Lung (tissue), 12 donors: ENCODE results near the gene DCAF8. TPM values are rescaled to one million over a fixed set of nuclear protein-coding genes. Genes with fewer than 3 reads are reported as not detected.

Source experiments
- ATAC-seq: fragments of 200-7000 bp; cut with Tn5 transposase; one replicate; pipeline ENCODE4 v1.9.1; 2020; ENCODE audit warnings: moderate number of reproducible peaks; ENCODE audit not compliant: insufficient read depth, low FRiP score
- DNase-seq, 3 donors: peaks; one replicate each; pipeline ENCODE4 v3.0.0-alpha.2; 2013 to 2017
- H3K27ac ChIP-seq, 2 donors: one replicate each; pipeline ENCODE4 v1.5.1; 2013; ENCODE audit warnings: mild to moderate bottlenecking in 2 of 2, moderate library complexity in 2 of 2, control low read depth in 1 of 2, inconsistent platforms in 1 of 2, low read depth in 1 of 2, low read length in 1 of 2
- H3K27me3 ChIP-seq, 3 donors: one replicate each; pipeline ENCODE4 v1.5.1; 2013; ENCODE audit warnings: low read length in 2 of 3; ENCODE audit not compliant: control insufficient read depth in 3 of 3, insufficient read depth in 3 of 3
- H3K36me3 ChIP-seq, 4 donors: one replicate each; pipeline ENCODE4 v1.5.1; 2013; ENCODE audit warnings: low read length in 4 of 4, mild to moderate bottlenecking in 1 of 4, moderate library complexity in 1 of 4; ENCODE audit not compliant: control insufficient read depth in 4 of 4, insufficient read depth in 4 of 4
- H3K4me1 ChIP-seq, 5 donors: one replicate each; pipeline ENCODE4 v1.5.1; 2013; ENCODE audit warnings: low read length in 5 of 5, mild to moderate bottlenecking in 2 of 5, moderate library complexity in 1 of 5; ENCODE audit not compliant: control insufficient read depth in 5 of 5, insufficient read depth in 5 of 5
- H3K4me3 ChIP-seq: one replicate; pipeline ENCODE4 v1.5.1; 2013; ENCODE audit warnings: mild to moderate bottlenecking, control low read depth, moderate library complexity
- H3K9ac ChIP-seq, 2 donors: one replicate each; pipeline ENCODE4 v1.5.1; 2013; ENCODE audit warnings: low read length in 2 of 2, control low read depth in 1 of 2; ENCODE audit not compliant: insufficient read depth in 1 of 2
- H3K9me3 ChIP-seq, 4 donors: one replicate each; pipeline ENCODE4 v1.5.1; 2013; ENCODE audit warnings: low read length in 3 of 4, mild to moderate bottlenecking in 1 of 4, moderate library complexity in 1 of 4; ENCODE audit not compliant: control insufficient read depth in 4 of 4, insufficient read depth in 3 of 4
- WGBS, 2 donors: extraction: QIAGEN DNeasy Blood & Tissue Kit; methylation state at CpG; one replicate each; pipeline ENCODE4 v1.1.7; 2013; 5-methylcytosine and 5-hydroxymethylcytosine counted together
- polyA plus RNA-seq, 2 donors: library from polyadenylated mRNA; stranded (reverse); fragments of 200-250 nt; gene quantifications; one replicate each; pipeline ENCODE4 v1.2.1, GENCODE V29; 2013
- total RNA-seq, 2 donors: library from RNA; depleted of rRNA in 1 of 2; stranded (reverse); fragments of >200 nt in 1 of 2; gene quantifications; one replicate each; pipeline ENCODE4 v1.2.1, GENCODE V29; 2014 to 2021
- TF ChIP-seq, protein P1 (sequence below): IDR thresholded peaks from 2 replicates; pipeline ENCODE4 v1.5.1; 2012; ENCODE audit warnings: mild to moderate bottlenecking; ENCODE audit errors: control extremely low read depth, extremely low read depth
- donor health status: control.
- donor health status: control.
- donor health status: Bipolar disorder and iron deficiency.
- donor health status: healthy.
- donor health status: DM: yes; HTN: yes; CAD: no.

The DCAF8 gene
- total and polyA plus RNA-seq, 4 donors, result 64.0 to 207 (median 88.1) TPM

DNA sequence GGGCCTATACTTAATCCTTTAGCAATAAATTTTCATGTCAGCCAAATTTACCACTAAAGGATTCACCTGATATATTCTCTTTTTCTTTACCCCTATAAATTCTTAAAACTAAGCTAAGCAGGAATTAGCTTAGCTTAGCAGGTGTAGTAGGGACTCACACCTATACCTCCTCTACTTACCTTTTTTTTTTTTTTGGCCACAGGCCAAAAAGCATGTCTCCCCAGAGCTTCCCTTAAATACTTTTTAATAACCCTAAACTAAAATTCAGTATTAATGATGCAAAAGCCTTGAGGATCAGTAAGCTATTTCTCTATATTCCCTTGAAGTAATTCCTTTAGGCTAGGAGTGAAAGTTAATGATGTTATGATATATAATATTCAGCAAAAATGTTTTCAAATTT, 33.9 kb downstream of the DCAF8 start:
- Histone ChIP-seq H3K36me3 (peaks cover 33 to 74% (median 46%) of the 10 kb centered on the region in 4 donors), H3K9ac (no peak overlapping the region), H3K4me1 (no peaks in the 10 kb centered on the region), H3K9me3 (no peaks in the 10 kb centered on the region), H3K27me3 (no peaks in the 10 kb centered on the region), H3K27ac (no peak overlapping the region), H3K4me3 (no peak overlapping the region)
- DNase-seq, result no peak
- TF ChIP-seq, protein P1, sequence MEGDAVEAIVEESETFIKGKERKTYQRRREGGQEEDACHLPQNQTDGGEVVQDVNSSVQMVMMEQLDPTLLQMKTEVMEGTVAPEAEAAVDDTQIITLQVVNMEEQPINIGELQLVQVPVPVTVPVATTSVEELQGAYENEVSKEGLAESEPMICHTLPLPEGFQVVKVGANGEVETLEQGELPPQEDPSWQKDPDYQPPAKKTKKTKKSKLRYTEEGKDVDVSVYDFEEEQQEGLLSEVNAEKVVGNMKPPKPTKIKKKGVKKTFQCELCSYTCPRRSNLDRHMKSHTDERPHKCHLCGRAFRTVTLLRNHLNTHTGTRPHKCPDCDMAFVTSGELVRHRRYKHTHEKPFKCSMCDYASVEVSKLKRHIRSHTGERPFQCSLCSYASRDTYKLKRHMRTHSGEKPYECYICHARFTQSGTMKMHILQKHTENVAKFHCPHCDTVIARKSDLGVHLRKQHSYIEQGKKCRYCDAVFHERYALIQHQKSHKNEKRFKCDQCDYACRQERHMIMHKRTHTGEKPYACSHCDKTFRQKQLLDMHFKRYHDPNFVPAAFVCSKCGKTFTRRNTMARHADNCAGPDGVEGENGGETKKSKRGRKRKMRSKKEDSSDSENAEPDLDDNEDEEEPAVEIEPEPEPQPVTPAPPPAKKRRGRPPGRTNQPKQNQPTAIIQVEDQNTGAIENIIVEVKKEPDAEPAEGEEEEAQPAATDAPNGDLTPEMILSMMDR, result no peak
- ATAC-seq, result no peak

DNA sequence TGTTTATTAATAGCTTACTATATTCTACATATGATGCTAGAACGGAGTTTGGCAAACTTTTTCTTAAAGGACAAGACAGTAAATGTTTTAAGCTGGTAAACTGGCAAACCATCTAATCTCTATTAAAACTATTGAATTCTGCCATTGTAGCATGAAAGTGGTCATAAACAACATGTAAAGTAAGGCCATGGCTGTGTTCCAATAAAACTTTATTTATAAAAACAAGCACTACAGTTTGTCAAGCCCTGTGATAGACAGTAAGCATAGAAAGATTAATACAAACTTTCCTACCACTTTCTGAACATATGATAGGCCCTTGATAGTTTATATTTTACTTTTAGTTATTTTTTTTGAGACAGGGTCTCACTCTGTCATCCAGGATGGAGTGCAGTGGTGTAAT, 34.8 kb downstream of the DCAF8 start:
- 83 to 93% methylated on average over 1 of the region's 1 CpG for WGBS, 2 donors
- no peak overlapping the region for H3K27ac ChIP-seq
- ATAC-seq (no peak), DNase-seq (no peak)
- no peak overlapping the region for H3K4me3 ChIP-seq
- H3K9ac ChIP-seq, result no peak overlapping the region
- H3K27me3 ChIP-seq, result no peaks in the 10 kb centered on the region
- TF ChIP-seq, protein P1, result no peak
- H3K9me3 ChIP-seq, result no peaks in the 10 kb centered on the region
- peaks cover 35 to 82% (median 53%) of the 10 kb centered on the region in 4 donors for H3K36me3 ChIP-seq
- no peaks in the 10 kb centered on the region for H3K4me1 ChIP-seq

DNA sequence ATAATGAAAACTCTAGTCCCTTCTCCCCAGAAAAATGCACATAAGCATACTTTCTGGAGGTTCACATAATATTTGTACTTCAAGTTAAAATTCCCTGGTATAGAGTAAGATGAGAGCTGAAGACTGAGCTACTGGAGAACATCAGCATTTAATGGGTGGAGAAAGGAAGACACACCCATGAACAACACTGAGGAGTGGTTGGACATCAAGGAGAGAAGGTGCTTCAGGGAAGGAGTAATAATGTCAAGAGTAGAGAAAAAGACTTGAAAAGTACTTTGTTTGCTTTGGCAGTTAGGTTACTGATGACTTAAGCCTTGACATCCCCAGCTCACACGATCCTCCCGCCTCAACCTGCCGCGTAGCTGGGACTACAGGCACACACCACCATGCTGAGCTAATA, 35.3 kb downstream of the DCAF8 start:
- Histone ChIP-seq H3K36me3 (peaks cover 37 to 86% (median 56%) of the 10 kb centered on the region in 4 donors), H3K27me3 (no peaks in the 10 kb centered on the region), H3K9ac (no peak overlapping the region), H3K9me3 (no peaks in the 10 kb centered on the region), H3K4me3 (no peak overlapping the region), H3K4me1 (no peaks in the 10 kb centered on the region), H3K27ac (no peak overlapping the region)
- TF ChIP-seq, protein P1, result no peak
- peak; percentile 58 for ATAC-seq
- WGBS, 2 donors, result 78 to 86% methylated on average over 4 of the region's 4 CpGs
- no peak for DNase-seq

DNA sequence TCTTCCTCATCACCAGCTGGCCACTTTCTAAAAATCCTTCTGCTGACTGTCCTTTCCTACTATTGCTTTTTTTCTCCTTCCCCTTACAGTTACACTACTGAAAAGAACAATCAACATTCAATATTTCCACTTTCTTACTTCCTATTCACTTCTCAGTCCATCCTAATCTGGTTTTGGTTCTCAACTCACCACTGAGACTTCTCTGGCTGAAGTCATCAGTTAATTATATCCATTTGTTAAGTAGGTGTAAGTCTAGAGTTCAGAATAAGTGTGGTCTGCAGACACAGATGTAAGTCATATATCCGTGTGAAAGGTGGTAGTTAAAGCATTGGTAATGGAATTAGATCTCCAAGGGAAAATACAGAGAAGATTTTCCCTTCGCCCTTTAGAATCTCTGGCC, 35.7 kb downstream of the DCAF8 start:
- Histone ChIP-seq H3K4me3 (no peak overlapping the region), H3K36me3 (peaks cover 39 to 87% (median 54%) of the 10 kb centered on the region in 4 donors), H3K4me1 (no peaks in the 10 kb centered on the region), H3K9ac (no peak overlapping the region), H3K27me3 (no peaks in the 10 kb centered on the region), H3K9me3 (no peaks in the 10 kb centered on the region), H3K27ac (no peak overlapping the region)
- no peak for ATAC-seq
- 90 to 93% methylated on average over 2 of the region's 2 CpGs for WGBS, 2 donors
- DNase-seq, result no peak
- TF ChIP-seq, protein P1, result no peak
